K562 (cell line): ENCODE results near the gene SCFD1. TPM values are rescaled to one million over a fixed set of nuclear protein-coding genes. Genes with fewer than 3 reads are reported as not detected.

Experiments used
- ATAC-seq: fragments of 200-7000 bp; cut with Tn5 transposase; 3 replicates; pipeline ENCODE4 v1.9.1; 2020; ENCODE audit warnings: moderate library complexity
- BruUV-seq: library from RNA; stranded (reverse); fragments of 400-500 nt; replicated peaks from 2 replicates; lab custom pipeline; 2021; lab: Mats Ljungman, UMichigan
- CTCF ChIA-PET: fragments of 300-600 bp; formaldehyde crosslinking; extraction: SDS; loops from one replicate; lab custom pipeline; 2021; ENCODE audit warnings: low intra/inter-chr PET ratio; lab: Yijun Ruan, JAX
- POLR2A ChIA-PET: fragments of 300-600, 350-650 bp; sonication (Branson Sonifier 250); formaldehyde crosslinking; extraction: SDS; loops from one replicate; lab custom pipeline; 2021; ENCODE audit warnings: antibody characterized with exemption, inconsistent platforms; lab: Yijun Ruan, JAX
- DNase-seq, 4 experiments: peaks; one replicate each; pipeline versions ENCODE4 v3.0.0 to v3.0.0-alpha.2; 2011 to 2018; ENCODE audit warnings: low spot score in 3 of 4, mixed read lengths in 3 of 4; ENCODE audit errors: extremely low read depth in 1 of 4
- FAIRE-seq: peaks from 2 replicates; lab custom pipeline; 2011; peaks lifted over from hg19 to GRCh38; lab: Jason Lieb, UNC
- H2AFZ ChIP-seq: 2 replicates; pipeline ENCODE4 v1.6.0; 2011; ENCODE audit warnings: low read depth, low read length, control low read depth, inconsistent platforms
- H3K27ac ChIP-seq: fragments of 200-600 bp; 3 replicates; pipeline ENCODE4 v1.8.0; 2011; ENCODE audit warnings: low read depth, mild to moderate bottlenecking, control low read depth, inconsistent platforms, low read length, moderate library complexity, mixed read lengths; ENCODE audit errors: extremely low read depth
- H3K27me3 ChIP-seq, 2 experiments: fragments of 300-600 bp in 1 of 2; 2 replicates in 1 of 2; 3 replicates in 1 of 2; pipeline versions ENCODE4 v1.6.0 to v1.8.0; 2011; ENCODE audit warnings: inconsistent platforms in 2 of 2, low read length in 2 of 2, mild to moderate bottlenecking in 1 of 2, mixed read lengths in 1 of 2, moderate library complexity in 1 of 2; ENCODE audit not compliant: control insufficient read depth in 2 of 2, insufficient read depth in 2 of 2
- H3K36me3 ChIP-seq: fragments of 300-600 bp; 3 replicates; pipeline ENCODE4 v1.8.0; 2011; ENCODE audit warnings: mild to moderate bottlenecking, low read length, inconsistent platforms; ENCODE audit not compliant: control insufficient read depth, insufficient read depth
- H3K4me1 ChIP-seq, 2 experiments: fragments of 200-600 bp in 1 of 2; replicated peaks in 1 of 2; 2 replicates in 1 of 2; 3 replicates in 1 of 2; pipeline versions ENCODE4 v1.5.1 to v1.8.0; 2011; ENCODE audit warnings: inconsistent platforms in 2 of 2, low read length in 2 of 2, mild to moderate bottlenecking in 1 of 2, mixed read lengths in 1 of 2, moderate library complexity in 1 of 2; ENCODE audit not compliant: control insufficient read depth in 2 of 2, insufficient read depth in 2 of 2
- H3K4me2 ChIP-seq: 2 replicates; pipeline ENCODE4 v1.6.1; 2011; ENCODE audit warnings: low read length, control low read depth, inconsistent platforms, mixed read lengths; ENCODE audit not compliant: insufficient read depth
- H3K4me3 ChIP-seq: fragments of 200-600 bp; sonication (generic), shearing (Covaris generic); 2 replicates; pipeline ENCODE4 v1.5.1; 2016; ENCODE audit warnings: control low read depth, inconsistent platforms
- H3K79me2 ChIP-seq: fragments of 200-600 bp; 3 replicates; pipeline ENCODE4 v1.8.0; 2011; ENCODE audit warnings: low read length, inconsistent platforms; ENCODE audit not compliant: control insufficient read depth, insufficient read depth
- H3K9ac ChIP-seq, 2 experiments: 2 replicates each; pipeline versions ENCODE4 v1.6.0 to v1.6.1; 2011; ENCODE audit warnings: low read depth in 2 of 2, low read length in 2 of 2, control low read depth in 1 of 2, inconsistent platforms in 1 of 2, mild to moderate bottlenecking in 1 of 2, mixed read lengths in 1 of 2; ENCODE audit not compliant: insufficient read depth in 1 of 2
- H3K9me1 ChIP-seq: one replicate; pipeline ENCODE4 v1.6.0; 2011; ENCODE audit warnings: inconsistent platforms, mild to moderate bottlenecking, low read length, moderate library complexity; ENCODE audit not compliant: control insufficient read depth, insufficient read depth
- H3K9me3 ChIP-seq: replicated peaks from 2 replicates; pipeline ENCODE4 v1.5.1; 2011; ENCODE audit warnings: low read depth, low read length, inconsistent platforms; ENCODE audit not compliant: control insufficient read depth, insufficient read depth
- H4K20me1 ChIP-seq: replicated peaks from 2 replicates; pipeline ENCODE4 v1.6.1; 2011; ENCODE audit warnings: low read length, inconsistent platforms, mixed read lengths; ENCODE audit not compliant: control insufficient read depth, insufficient read depth
- BMI1 ChIP-seq: fragments of 150-350 bp; IDR thresholded peaks from 2 replicates; pipeline ENCODE4 v1.6.1; 2014; ENCODE audit warnings: low read length
- CHD1 ChIP-seq: fragments of 200-600 bp; sonication (generic); IDR thresholded peaks from one replicate; pipeline ENCODE4 v1.6.1; 2012; ENCODE audit warnings: mild to moderate bottlenecking, moderate library complexity, low read length, inconsistent platforms
- ETV6 ChIP-seq, 3 experiments: fragments of 150-350 bp in 1 of 3; sonication (generic) in 1 of 3; formaldehyde crosslinking in 1 of 3; IDR thresholded peaks; 2 replicates each; pipeline versions ENCODE4 v1.6.1 to v1.8.0; 2014 to 2022; ENCODE audit warnings: borderline replicate concordance in 2 of 3, low read depth in 2 of 3, antibody characterized with exemption in 1 of 3, low read length in 1 of 3, mild to moderate bottlenecking in 1 of 3, missing genetic modification reagents in 1 of 3
- HMG20B ChIP-seq: fragments of 250-450 bp; sonication (Bioruptor Pico); IDR thresholded peaks from 2 replicates; pipeline ENCODE4 v1.5.0; 2021; ENCODE audit warnings: mild to moderate bottlenecking
- IFI16 ChIP-seq: fragments of 250-450 bp; sonication (Bioruptor Pico); IDR thresholded peaks from 2 replicates; pipeline ENCODE4 v2.1.2; 2022; ENCODE audit warnings: mild to moderate bottlenecking, inconsistent platforms
- IRF2 ChIP-seq: sonication (generic); formaldehyde crosslinking; IDR thresholded peaks from 2 replicates; pipeline ENCODE4 v1.8.1; 2022; ENCODE audit warnings: mild to moderate bottlenecking, missing genetic modification reagents
- KAT8 ChIP-seq: fragments of 450-650 bp; IDR thresholded peaks from 2 replicates; pipeline ENCODE4 v1.6.1; 2016; ENCODE audit warnings: low read depth, mild to moderate bottlenecking
- KLF1 ChIP-seq: fragments of 450-650 bp; IDR thresholded peaks from 2 replicates; pipeline ENCODE4 v1.6.1; 2016; ENCODE audit warnings: missing genetic modification characterization, missing compliant biosample characterization
- MBD2 ChIP-seq: sonication (generic); IDR thresholded peaks from 2 replicates; pipeline ENCODE4 v1.6.1; 2016; ENCODE audit warnings: low read depth, borderline replicate concordance
- SOX6 ChIP-seq: fragments of 450-650 bp; IDR thresholded peaks from 2 replicates; pipeline ENCODE4 v1.6.1; 2014; ENCODE audit warnings: mild to moderate bottlenecking
- ZNF134 ChIP-seq: fragments of 250-450 bp; sonication (Bioruptor Pico); conservative IDR thresholded peaks from 2 replicates; pipeline ENCODE4 v1.4.0; 2020
- ZNF143 ChIP-seq: sonication (generic); formaldehyde crosslinking; IDR thresholded peaks from 2 replicates; pipeline ENCODE4 v1.9.0; 2022; ENCODE audit warnings: mild to moderate bottlenecking, missing genetic modification reagents
- ZNF445 ChIP-seq: fragments of 250-450 bp; sonication (Bioruptor Pico); IDR thresholded peaks from 2 replicates; pipeline ENCODE4 v1.4.0; 2020; ENCODE audit warnings: low read depth, mild to moderate bottlenecking, moderate library complexity
- WGBS: fragments of 100-300 bp; shearing (Covaris generic); methylation state at CpG from one replicate; pipeline ENCODE4 v1.1.6; 2016; ENCODE audit warnings: low coverage, mixed read lengths; ENCODE audit not compliant: insufficient coverage; ENCODE audit errors: missing lambda C conversion rate; 5-methylcytosine and 5-hydroxymethylcytosine counted together
- in situ Hi-C: fragments of 300-500 bp; cut with MboI; formaldehyde crosslinking; loops from 4 replicates; pipeline ENCODE4 v1.15.0; 2018; ENCODE audit warnings: inconsistent platforms, mixed read lengths
- intact Hi-C: fragments of 100-400 bp; cut with micrococcal nuclease; formaldehyde crosslinking; loops from 2 replicates; pipeline ENCODE4 v1.14.2; 2022
- polyA plus RNA-seq, 8 experiments: library from polyadenylated mRNA; depleted of rRNA in 4 of 8; stranded (reverse) in 5 of 8; unstranded in 3 of 8; fragments of >200 nt; fragmentation: Nextera tagmentation in 2 of 8; fragmentation: Illumina TruSeq in 1 of 8; extraction: Ambion mirVana in 2 of 8; extraction: Trizol in 1 of 8; gene quantifications; 2 replicates each; pipeline versions ENCODE4 v1.2.1 to v1.2.3, GENCODE V29; 2011 to 2014; ENCODE audit warnings: inconsistent platforms in 1 of 8, missing spikeins in 1 of 8
- total RNA-seq, 7 experiments: library from RNA; depleted of rRNA in 6 of 7; stranded (reverse); fragments of >200 nt in 6 of 7; fragmentation: Illumina TruSeq in 2 of 7; extraction: Trizol in 2 of 7; gene quantifications; 2 replicates each; pipeline versions ENCODE4 v1.2.1 to v1.2.3, GENCODE V29; 2011 to 2021; ENCODE audit warnings: low replicate concordance in 1 of 7
- TF ChIP-seq, protein P1 (sequence below): fragments of 250-450 bp; sonication (Bioruptor Pico); IDR thresholded peaks from 2 replicates; pipeline ENCODE4 v1.9.0; 2021; ENCODE audit warnings: mild to moderate bottlenecking, inconsistent platforms
- TF ChIP-seq, protein P2 (sequence below): fragments of 450-650 bp; formaldehyde crosslinking; IDR thresholded peaks from 2 replicates; pipeline ENCODE4 v1.4.0; 2020; ENCODE audit warnings: mild to moderate bottlenecking
- TF ChIP-seq, protein P3 (sequence below): IDR thresholded peaks from 2 replicates; pipeline ENCODE4 v1.6.1; 2011; ENCODE audit warnings: borderline replicate concordance, low read depth, mild to moderate bottlenecking, moderate library complexity, low read length; ENCODE audit not compliant: insufficient read depth, poor library complexity, severe bottlenecking
- TF ChIP-seq, protein P4 (sequence below): sonication (generic); formaldehyde crosslinking; IDR thresholded peaks from 2 replicates; pipeline ENCODE4 v1.8.0; 2022; ENCODE audit warnings: missing genetic modification reagents, mild to moderate bottlenecking, borderline replicate concordance

SCFD1 gene
- total and polyA plus RNA-seq, 9 of the 15 experiments (the other 6 are each of a cell fraction or from before 2014, with no cell fraction given): 48.9 to 112 (median 75.2) TPM

DNA sequence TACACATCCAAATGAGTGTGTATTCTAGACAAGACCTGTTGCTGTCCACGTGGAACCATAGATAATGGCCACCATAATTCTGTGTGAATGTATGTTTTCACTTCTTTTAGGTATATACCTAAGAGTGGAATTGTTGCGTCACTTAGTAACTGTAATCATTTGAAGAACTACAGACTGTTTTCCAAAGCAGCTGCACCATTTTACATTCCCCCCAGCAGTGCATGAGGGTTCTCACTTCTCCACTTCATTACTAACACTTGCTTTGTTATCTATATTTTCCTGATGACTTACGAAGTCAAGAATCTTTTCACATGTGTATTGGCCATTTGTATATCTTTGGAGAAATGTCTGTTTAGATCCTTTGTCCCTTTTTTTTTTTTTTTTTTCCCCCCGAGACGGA is 106.4 kb downstream of the SCFD1 start:
- Histone ChIP-seq H3K9me1 (no peaks in the 10 kb centered on the region), H3K4me3 (no peak overlapping the region), H3K79me2 (no peaks in the 10 kb centered on the region), H2AFZ (no peak overlapping the region), H3K36me3 (peaks cover 29% of the 10 kb centered on the region; the same call in 2 of the 3 replicates), H3K27me3 (no peaks in the 10 kb centered on the region), H3K4me2 (no peak overlapping the region), H3K4me1 (no peaks in the 10 kb centered on the region), H3K9ac (no peak overlapping the region), H3K27ac (no peak overlapping the region), H3K9me3 (no peaks in the 10 kb centered on the region), H4K20me1 (no peaks in the 10 kb centered on the region)
- ChIA-PET CTCF (no interaction called here), POLR2A (no interaction called here)
- intact Hi-C loops (no loop called here), in situ Hi-C loops (no loop called here)
- FAIRE-seq (no peak), DNase-seq (no peak), ATAC-seq (no peak)
- TF ChIP-seq, protein P1, sequence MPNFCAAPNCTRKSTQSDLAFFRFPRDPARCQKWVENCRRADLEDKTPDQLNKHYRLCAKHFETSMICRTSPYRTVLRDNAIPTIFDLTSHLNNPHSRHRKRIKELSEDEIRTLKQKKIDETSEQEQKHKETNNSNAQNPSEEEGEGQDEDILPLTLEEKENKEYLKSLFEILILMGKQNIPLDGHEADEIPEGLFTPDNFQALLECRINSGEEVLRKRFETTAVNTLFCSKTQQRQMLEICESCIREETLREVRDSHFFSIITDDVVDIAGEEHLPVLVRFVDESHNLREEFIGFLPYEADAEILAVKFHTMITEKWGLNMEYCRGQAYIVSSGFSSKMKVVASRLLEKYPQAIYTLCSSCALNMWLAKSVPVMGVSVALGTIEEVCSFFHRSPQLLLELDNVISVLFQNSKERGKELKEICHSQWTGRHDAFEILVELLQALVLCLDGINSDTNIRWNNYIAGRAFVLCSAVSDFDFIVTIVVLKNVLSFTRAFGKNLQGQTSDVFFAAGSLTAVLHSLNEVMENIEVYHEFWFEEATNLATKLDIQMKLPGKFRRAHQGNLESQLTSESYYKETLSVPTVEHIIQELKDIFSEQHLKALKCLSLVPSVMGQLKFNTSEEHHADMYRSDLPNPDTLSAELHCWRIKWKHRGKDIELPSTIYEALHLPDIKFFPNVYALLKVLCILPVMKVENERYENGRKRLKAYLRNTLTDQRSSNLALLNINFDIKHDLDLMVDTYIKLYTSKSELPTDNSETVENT (CRISPR knock-in tag): no peak
- TF ChIP-seq CHD1 (no peak), ZNF445 (CRISPR knock-in tag) (no peak), IFI16 (CRISPR knock-in tag) (no peak), ETV6 (IDR thresholded peaks at IDR 0.05; ENCODE audit: borderline replicate concordance in 1 of 2, low read depth in 2 of 2, low read length in 1 of 2) (no peak), ETV6 (CRISPR knock-in tag; IDR thresholded peaks at IDR 0.05; ENCODE audit: borderline replicate concordance) (no peak), IRF2 (CRISPR knock-in tag) (no peak), ZNF143 (CRISPR knock-in tag) (no peak), SOX6 (no peak), BMI1 (no peak), MBD2 (no peak), KAT8 (no peak), KLF1 (tag) (no peak), HMG20B (no peak), ZNF134 (CRISPR knock-in tag) (no peak)
- TF ChIP-seq, protein P2, sequence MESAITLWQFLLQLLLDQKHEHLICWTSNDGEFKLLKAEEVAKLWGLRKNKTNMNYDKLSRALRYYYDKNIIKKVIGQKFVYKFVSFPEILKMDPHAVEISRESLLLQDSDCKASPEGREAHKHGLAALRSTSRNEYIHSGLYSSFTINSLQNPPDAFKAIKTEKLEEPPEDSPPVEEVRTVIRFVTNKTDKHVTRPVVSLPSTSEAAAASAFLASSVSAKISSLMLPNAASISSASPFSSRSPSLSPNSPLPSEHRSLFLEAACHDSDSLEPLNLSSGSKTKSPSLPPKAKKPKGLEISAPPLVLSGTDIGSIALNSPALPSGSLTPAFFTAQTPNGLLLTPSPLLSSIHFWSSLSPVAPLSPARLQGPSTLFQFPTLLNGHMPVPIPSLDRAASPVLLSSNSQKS: no peak
- TF ChIP-seq, protein P3, sequence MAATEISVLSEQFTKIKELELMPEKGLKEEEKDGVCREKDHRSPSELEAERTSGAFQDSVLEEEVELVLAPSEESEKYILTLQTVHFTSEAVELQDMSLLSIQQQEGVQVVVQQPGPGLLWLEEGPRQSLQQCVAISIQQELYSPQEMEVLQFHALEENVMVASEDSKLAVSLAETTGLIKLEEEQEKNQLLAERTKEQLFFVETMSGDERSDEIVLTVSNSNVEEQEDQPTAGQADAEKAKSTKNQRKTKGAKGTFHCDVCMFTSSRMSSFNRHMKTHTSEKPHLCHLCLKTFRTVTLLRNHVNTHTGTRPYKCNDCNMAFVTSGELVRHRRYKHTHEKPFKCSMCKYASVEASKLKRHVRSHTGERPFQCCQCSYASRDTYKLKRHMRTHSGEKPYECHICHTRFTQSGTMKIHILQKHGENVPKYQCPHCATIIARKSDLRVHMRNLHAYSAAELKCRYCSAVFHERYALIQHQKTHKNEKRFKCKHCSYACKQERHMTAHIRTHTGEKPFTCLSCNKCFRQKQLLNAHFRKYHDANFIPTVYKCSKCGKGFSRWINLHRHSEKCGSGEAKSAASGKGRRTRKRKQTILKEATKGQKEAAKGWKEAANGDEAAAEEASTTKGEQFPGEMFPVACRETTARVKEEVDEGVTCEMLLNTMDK: no peak
- TF ChIP-seq, protein P4, sequence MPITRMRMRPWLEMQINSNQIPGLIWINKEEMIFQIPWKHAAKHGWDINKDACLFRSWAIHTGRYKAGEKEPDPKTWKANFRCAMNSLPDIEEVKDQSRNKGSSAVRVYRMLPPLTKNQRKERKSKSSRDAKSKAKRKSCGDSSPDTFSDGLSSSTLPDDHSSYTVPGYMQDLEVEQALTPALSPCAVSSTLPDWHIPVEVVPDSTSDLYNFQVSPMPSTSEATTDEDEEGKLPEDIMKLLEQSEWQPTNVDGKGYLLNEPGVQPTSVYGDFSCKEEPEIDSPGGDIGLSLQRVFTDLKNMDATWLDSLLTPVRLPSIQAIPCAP (CRISPR knock-in tag): no peak
- 75% methylated on average over 4 of the region's 5 CpGs for WGBS
- BruUV-seq: no TSS peak
